ENCODE measurements around the gene C1orf159.
A peak's percentile ranks its signal among the peaks of the same experiment; 100 is the strongest.
"Not testable (repeated sequence)": the region's sequence is repeated elsewhere in the genome, so short reads cannot be mapped to it uniquely, and the experiment has no call there.

The C1orf159 gene

GRCh38 chr1:1063945-1064831 lies 51.7 kb downstream of the C1orf159 start:
- H3K36me3 ChIP-seq (ENCODE audit: insufficient read depth, low read length) = no peaks in the 10 kb centered on the region
- H3K9me3 ChIP-seq (ENCODE audit: control insufficient read depth, insufficient read depth, low read length) = no peaks in the 10 kb centered on the region
- peaks cover 5% of the 10 kb centered on the region; the same call in 1 of the 2 replicates for H3K4me1 ChIP-seq (ENCODE audit: insufficient read depth, low read length)
- peak overlapping the region; percentile 28 for H3K9ac ChIP-seq (ENCODE audit: low read depth, low read length)

GRCh38 chr1:1063261-1063944 lies 52.5 kb downstream of the C1orf159 start:
- H3K4me1 ChIP-seq (ENCODE audit: insufficient read depth, low read length) = peaks cover 5% of the 10 kb centered on the region; the same call in 1 of the 2 replicates
- H3K36me3 ChIP-seq (ENCODE audit: insufficient read depth, low read length) = no peaks in the 10 kb centered on the region
- H3K9me3 ChIP-seq (ENCODE audit: control insufficient read depth, insufficient read depth, low read length) = no peaks in the 10 kb centered on the region
- no peak overlapping the region for H3K9ac ChIP-seq (ENCODE audit: low read depth, low read length)

GRCh38 chr1:1062348-1063163 lies 53.3 kb downstream of the C1orf159 start:
- Histone ChIP-seq H3K9ac (ENCODE audit: low read depth, low read length) (no peak overlapping the region), H3K4me1 (ENCODE audit: insufficient read depth, low read length) (peaks cover 5% of the 10 kb centered on the region; the same call in 1 of the 2 replicates), H3K36me3 (ENCODE audit: insufficient read depth, low read length) (no peaks in the 10 kb centered on the region), H3K9me3 (ENCODE audit: control insufficient read depth, insufficient read depth, low read length) (no peaks in the 10 kb centered on the region)

GRCh38 chr1:1061682-1062345 lies 54.1 kb downstream of the C1orf159 start:
- Histone ChIP-seq H3K36me3 (ENCODE audit: insufficient read depth, low read length) (no peaks in the 10 kb centered on the region), H3K9me3 (ENCODE audit: control insufficient read depth, insufficient read depth, low read length) (no peaks in the 10 kb centered on the region), H3K9ac (ENCODE audit: low read depth, low read length) (no peak overlapping the region), H3K4me1 (ENCODE audit: insufficient read depth, low read length) (peaks cover 5% of the 10 kb centered on the region; the same call in 1 of the 2 replicates)

GRCh38 chr1:1060281-1061000 lies 55.4 kb downstream of the C1orf159 start:
- peaks cover 5% of the 10 kb centered on the region; the same call in 1 of the 2 replicates for H3K4me1 ChIP-seq (ENCODE audit: insufficient read depth, low read length)
- H3K36me3 ChIP-seq (ENCODE audit: insufficient read depth, low read length) = no peaks in the 10 kb centered on the region
- peak overlapping the region; percentile 67; the same call in 1 of the 2 replicates for H3K9ac ChIP-seq (ENCODE audit: low read depth, low read length)
- no peaks in the 10 kb centered on the region for H3K9me3 ChIP-seq (ENCODE audit: control insufficient read depth, insufficient read depth, low read length)

- H3K4me1 ChIP-seq (ENCODE audit: insufficient read depth, low read length) = peaks cover 5% of the 10 kb centered on the region; the same call in 1 of the 2 replicates
- peak overlapping the region; percentile 67 for H3K9ac ChIP-seq (ENCODE audit: low read depth, low read length)
- H3K36me3 ChIP-seq (ENCODE audit: insufficient read depth, low read length) = no peaks in the 10 kb centered on the region
- H3K9me3 ChIP-seq (ENCODE audit: control insufficient read depth, insufficient read depth, low read length) = no peaks in the 10 kb centered on the region
Observed at GRCh38 chr1:1059494-1060280, 56.2 kb downstream of the C1orf159 start.

- Histone ChIP-seq H3K9ac (ENCODE audit: low read depth, low read length) (peak overlapping the region; percentile 67; the same call in 1 of the 2 replicates), H3K4me1 (ENCODE audit: insufficient read depth, low read length) (peaks cover 5% of the 10 kb centered on the region; the same call in 1 of the 2 replicates), H3K36me3 (ENCODE audit: insufficient read depth, low read length) (no peaks in the 10 kb centered on the region), H3K9me3 (ENCODE audit: control insufficient read depth, insufficient read depth, low read length) (no peaks in the 10 kb centered on the region)
Observed at GRCh38 chr1:1058921-1059493, 56.9 kb downstream of the C1orf159 start.

GRCh38 chr1:1058088-1058905 lies 57.6 kb downstream of the C1orf159 start:
- peaks cover 5% of the 10 kb centered on the region; the same call in 1 of the 2 replicates for H3K4me1 ChIP-seq (ENCODE audit: insufficient read depth, low read length)
- H3K9ac ChIP-seq (ENCODE audit: low read depth, low read length) = peak overlapping the region; percentile 29; the same call in 1 of the 2 replicates
- H3K9me3 ChIP-seq (ENCODE audit: control insufficient read depth, insufficient read depth, low read length) = no peaks in the 10 kb centered on the region
- H3K36me3 ChIP-seq (ENCODE audit: insufficient read depth, low read length) = no peaks in the 10 kb centered on the region

GRCh38 chr1:1057769-1058087 lies 58.2 kb downstream of the C1orf159 start:
- H3K9me3 ChIP-seq (ENCODE audit: control insufficient read depth, insufficient read depth, low read length); H3K4me1 ChIP-seq (ENCODE audit: insufficient read depth, low read length); H3K36me3 ChIP-seq (ENCODE audit: insufficient read depth, low read length); H3K9ac ChIP-seq (ENCODE audit: low read depth, low read length): not testable (repeated sequence)

GRCh38 chr1:1055841-1056736 lies 59.8 kb downstream of the C1orf159 start:
- H3K36me3 ChIP-seq (ENCODE audit: insufficient read depth, low read length) = peaks cover 6% of the 10 kb centered on the region; the same call in 1 of the 2 replicates
- no peaks in the 10 kb centered on the region for H3K9me3 ChIP-seq (ENCODE audit: control insufficient read depth, insufficient read depth, low read length)
- no peaks in the 10 kb centered on the region for H3K4me1 ChIP-seq (ENCODE audit: insufficient read depth, low read length)
- H3K9ac ChIP-seq (ENCODE audit: low read depth, low read length) = no peak overlapping the region

GRCh38 chr1:1054971-1055370 lies 60.9 kb downstream of the C1orf159 start:
- Histone ChIP-seq H3K9me3 (ENCODE audit: control insufficient read depth, insufficient read depth, low read length) (no peaks in the 10 kb centered on the region), H3K4me1 (ENCODE audit: insufficient read depth, low read length) (no peaks in the 10 kb centered on the region), H3K36me3 (ENCODE audit: insufficient read depth, low read length) (peaks cover 6% of the 10 kb centered on the region; the same call in 1 of the 2 replicates), H3K9ac (ENCODE audit: low read depth, low read length) (no peak overlapping the region)

Measured in ES-I3 (cell line).